ENCODE results near the gene CHD1.

DNA sequence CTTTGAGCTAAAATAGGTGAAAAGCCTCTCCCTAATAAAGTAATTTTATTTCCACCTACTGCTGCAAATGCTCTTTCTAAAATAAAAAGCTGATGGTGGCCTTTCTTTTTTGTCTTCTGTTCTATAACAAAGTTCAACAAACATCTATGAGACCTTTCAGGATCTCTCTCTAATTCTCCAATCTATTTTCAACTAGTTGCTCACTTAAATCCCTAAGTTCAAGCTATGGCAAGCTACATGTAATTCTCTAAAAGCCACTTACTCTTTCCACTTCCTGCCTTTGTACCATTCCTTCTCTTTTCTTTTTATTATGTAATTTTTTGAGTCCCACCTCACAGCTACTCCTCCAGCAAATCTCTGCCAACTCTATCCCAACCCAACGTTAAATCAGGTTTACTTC is 20.9 kb downstream of the CHD1 start:
- TF ChIP-seq POLR2AphosphoS5 (IDR thresholded peaks at IDR 0.05; ENCODE audit: borderline replicate concordance, low read depth, low read length) (no peak), EZH2 (IDR thresholded peaks at IDR 0.05) (no peak), FOXP2 (optimal IDR thresholded peaks at IDR 0.05; ENCODE audit: control extremely low read depth, extremely low read length, insufficient read depth) (no peak)

Measured in SK-N-MC (cell line).